HG03457 (cell line): ENCODE results near the gene DCC.

ENCODE experiments used
- ATAC-seq: cut with Tn5 transposase; IDR thresholded peaks from one replicate; pipeline ENCODE4 v1.9.1; 2021; ENCODE audit warnings: moderate number of reproducible peaks; ENCODE audit not compliant: unreplicated experiment

Gene DCC, protein sequence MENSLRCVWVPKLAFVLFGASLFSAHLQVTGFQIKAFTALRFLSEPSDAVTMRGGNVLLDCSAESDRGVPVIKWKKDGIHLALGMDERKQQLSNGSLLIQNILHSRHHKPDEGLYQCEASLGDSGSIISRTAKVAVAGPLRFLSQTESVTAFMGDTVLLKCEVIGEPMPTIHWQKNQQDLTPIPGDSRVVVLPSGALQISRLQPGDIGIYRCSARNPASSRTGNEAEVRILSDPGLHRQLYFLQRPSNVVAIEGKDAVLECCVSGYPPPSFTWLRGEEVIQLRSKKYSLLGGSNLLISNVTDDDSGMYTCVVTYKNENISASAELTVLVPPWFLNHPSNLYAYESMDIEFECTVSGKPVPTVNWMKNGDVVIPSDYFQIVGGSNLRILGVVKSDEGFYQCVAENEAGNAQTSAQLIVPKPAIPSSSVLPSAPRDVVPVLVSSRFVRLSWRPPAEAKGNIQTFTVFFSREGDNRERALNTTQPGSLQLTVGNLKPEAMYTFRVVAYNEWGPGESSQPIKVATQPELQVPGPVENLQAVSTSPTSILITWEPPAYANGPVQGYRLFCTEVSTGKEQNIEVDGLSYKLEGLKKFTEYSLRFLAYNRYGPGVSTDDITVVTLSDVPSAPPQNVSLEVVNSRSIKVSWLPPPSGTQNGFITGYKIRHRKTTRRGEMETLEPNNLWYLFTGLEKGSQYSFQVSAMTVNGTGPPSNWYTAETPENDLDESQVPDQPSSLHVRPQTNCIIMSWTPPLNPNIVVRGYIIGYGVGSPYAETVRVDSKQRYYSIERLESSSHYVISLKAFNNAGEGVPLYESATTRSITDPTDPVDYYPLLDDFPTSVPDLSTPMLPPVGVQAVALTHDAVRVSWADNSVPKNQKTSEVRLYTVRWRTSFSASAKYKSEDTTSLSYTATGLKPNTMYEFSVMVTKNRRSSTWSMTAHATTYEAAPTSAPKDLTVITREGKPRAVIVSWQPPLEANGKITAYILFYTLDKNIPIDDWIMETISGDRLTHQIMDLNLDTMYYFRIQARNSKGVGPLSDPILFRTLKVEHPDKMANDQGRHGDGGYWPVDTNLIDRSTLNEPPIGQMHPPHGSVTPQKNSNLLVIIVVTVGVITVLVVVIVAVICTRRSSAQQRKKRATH (N-terminal part only)

DNA sequence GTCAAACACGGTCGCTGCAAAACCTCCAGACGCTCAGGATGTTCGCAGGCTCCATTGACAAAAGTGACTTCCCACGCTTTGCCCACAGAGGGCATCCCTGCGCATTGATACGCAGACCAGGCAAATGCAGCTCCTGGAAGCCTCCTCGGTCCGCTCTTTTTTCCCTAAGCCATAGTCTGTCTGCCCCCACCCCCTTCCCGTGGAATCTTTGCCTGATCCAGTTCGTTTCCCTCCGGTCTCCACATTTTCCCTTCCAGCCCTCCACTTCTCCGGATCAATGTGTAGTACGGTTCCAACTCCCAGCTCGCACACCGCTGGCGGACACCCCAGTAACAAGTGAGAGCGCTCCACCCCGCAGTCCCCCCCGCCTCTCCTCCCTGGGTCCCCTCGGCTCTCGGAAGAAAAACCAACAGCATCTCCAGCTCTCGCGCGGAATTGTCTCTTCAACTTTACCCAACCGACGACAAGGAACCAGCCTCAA is at the start of gene DCC:
TSS of gene DCC (plus strand) at position 307 of the 481 bp plus-strand sequence. CDS start 591 bp downstream, outside the sequence.
- ATAC-seq = no peak

- ATAC-seq = no peak
These were observed 29.3 kb upstream of the DCC start for GRCh38 chr18:52310651-52311050.

GRCh38 chr18:52311331-52311730 is 28.7 kb upstream of the DCC start:
- no peak for ATAC-seq

DNA sequence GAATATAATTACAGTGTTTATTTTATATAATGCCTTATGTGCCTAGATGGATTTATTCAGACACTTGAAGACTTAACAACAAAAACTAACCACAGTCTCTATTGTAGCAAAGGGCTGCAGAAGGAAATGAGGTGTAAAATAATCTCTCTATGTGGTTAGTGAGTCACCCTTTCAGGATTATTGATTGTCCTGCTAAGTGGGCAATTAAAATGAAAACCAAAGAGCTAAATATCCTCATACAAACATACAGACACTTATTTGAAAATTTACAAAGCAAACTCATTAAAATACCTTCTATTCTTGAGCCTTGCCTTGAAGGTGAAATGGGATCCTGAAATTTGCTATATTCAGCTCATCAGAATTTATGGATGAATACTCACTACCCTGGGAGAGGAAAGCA is 27.7 kb upstream of the DCC start:
- ATAC-seq = no peak

DNA sequence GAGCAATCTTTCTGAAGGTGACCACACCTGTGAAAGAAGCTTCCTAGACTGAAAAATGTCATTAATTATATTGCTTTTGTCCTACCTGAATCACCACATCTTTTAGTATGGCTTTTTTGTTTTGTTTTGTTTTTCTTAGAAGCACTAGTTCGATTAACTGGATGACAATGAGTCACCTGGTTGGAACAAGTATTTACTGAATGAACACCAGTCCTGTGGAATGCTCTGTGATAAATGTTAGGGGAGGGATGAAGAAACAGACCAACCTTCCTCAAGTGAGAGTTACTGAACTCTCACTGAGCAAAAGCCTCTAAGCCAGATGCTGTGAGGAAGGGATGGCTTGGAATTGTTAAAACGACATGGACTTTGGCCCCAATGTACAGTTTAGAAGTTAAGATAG is 26.8 kb upstream of the DCC start:
- ATAC-seq = no peak

GRCh38 chr18:52319424-52319983 is 20.5 kb upstream of the DCC start:
- ATAC-seq = no peak

- no peak for ATAC-seq
These were observed 17.7 kb upstream of the DCC start for GRCh38 chr18:52322307-52322706.

- no peak for ATAC-seq
These were observed 16.2 kb upstream of the DCC start for GRCh38 chr18:52323802-52324201.

- ATAC-seq = no peak
These were observed 14.0 kb upstream of the DCC start for GRCh38 chr18:52325997-52326396.

DNA sequence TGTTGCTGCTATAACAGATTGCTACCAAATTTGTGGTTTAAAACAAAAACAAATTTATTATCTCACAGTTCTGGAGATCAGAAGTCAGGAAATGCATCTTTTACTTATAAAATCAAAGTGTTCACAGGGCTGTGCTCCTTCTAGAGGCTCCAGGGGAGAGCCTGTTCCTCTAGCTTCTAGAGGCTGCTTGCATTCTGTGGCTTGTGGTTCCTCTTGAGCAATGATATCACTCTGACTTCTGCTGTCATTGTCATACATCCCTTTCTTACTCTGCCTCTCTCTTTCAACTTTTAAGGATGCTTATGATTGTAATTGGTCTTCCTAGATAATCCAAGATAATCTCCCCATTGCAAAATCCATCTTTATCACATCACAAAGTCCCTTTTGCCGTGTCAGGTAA is 6.1 kb upstream of the DCC start:
- ATAC-seq = no peak

DNA sequence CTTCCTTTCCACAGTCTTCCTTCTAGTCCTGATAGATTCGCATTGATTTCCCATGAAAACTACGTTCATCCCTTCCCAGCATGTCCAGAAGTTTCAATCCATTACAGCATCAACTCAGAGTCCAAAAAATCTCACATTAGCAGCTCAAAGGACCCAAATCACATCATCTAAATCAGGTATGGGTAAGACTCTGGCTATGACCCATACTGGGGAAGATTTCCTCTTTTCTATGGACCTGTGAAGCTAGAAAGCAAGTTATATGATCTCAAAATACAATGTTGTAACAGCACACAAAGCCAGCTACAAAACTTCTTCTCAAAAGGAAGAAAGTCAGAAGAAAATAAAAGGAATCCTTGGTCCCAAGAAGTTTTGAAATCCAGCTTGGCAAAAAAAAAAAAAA is 5.7 kb upstream of the DCC start:
- no peak for ATAC-seq

DNA sequence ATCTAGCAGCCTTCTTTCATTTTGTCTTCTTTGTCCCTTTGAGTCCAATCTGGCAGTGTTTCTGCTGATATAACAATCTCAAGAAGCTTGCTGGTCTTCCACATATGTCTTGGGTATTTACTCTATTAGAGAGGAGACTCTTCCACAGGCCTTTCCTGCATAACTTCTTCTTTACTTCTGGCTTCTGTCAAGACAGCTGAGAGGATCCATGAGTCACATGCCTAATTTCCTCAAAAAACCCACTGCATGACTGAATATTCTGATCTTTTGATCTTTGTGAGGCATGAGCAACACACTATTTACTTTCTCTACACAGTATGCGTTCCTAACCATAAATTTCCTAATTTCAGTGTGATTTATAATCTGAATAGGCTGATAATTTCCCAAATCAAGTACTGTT is 5.1 kb upstream of the DCC start:
- ATAC-seq = no peak

DNA sequence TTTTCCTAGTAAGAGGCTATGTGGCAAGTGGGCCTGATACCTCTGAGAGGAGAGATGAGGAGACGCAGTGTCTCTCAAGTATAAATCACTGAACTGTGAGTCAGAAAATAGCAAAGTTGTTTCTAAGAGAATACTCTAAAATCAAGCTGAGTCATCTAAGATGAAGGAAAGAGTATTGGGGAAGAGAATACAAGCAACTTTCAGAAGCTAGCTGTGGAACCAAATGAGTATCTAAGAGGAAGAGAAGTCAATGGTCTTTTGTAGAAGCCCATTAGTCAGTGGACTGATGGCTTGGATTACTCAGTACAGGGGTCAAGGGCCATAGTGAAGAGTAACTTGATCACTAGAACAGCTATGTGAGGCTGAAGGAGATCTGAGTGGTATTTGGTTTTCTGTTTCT is 2.7 kb upstream of the DCC start:
- no peak for ATAC-seq

GRCh38 chr18:52340406-52341102 is 557 bp downstream of the DCC start:
- no peak for ATAC-seq

GRCh38 chr18:52341103-52341432 is 1.1 kb downstream of the DCC start:
- no peak for ATAC-seq

- no peak for ATAC-seq
These were observed 1.8 kb downstream of the DCC start for GRCh38 chr18:52341608-52342381.

DNA sequence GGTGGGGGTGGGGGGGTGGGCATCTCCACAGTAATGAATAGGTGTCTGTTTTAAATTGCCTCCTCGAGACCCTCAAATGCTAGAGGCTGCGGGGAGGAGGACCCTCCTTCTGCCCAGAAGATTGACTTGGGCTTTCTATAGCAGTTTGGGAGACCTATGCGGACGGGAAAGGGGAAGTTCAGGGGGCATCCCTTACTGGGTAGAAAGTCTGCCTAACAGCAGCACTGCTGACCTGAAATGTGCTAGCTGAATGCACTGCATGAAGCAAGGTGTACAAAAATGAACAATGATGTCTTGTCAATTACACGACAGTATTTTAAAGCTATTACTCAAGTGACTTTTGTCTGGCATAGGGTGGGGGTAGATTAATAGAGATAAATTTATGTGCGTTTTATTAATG is 2.5 kb downstream of the DCC start:
- ATAC-seq = no peak

- ATAC-seq = no peak
These were observed 3.1 kb downstream of the DCC start for GRCh38 chr18:52343138-52343537.

GRCh38 chr18:52343731-52344340 is 3.8 kb downstream of the DCC start:
- no peak for ATAC-seq
